HFFc6 (cell line): ENCODE data around the gene MYO18A. TPM values are rescaled to one million over a fixed set of nuclear protein-coding genes. Genes with fewer than 3 reads are reported as not detected.

ENCODE experiments used
- DNase-seq: peaks from one replicate; pipeline ENCODE4 v3.0.0-alpha.2; 2018
- H3K27ac Mint-ChIP-seq: 2 replicates; pipeline ENCODE4 v1.8.0; 2020; ENCODE audit warnings: mild to moderate bottlenecking, mixed read lengths
- H3K27me3 Mint-ChIP-seq: 2 replicates; pipeline ENCODE4 v1.8.0; 2021; ENCODE audit warnings: mild to moderate bottlenecking, moderate library complexity, mixed read lengths; ENCODE audit not compliant: insufficient read depth
- H3K36me3 Mint-ChIP-seq: 2 replicates; pipeline ENCODE4 v1.8.0; 2021; ENCODE audit warnings: low read depth, mixed read lengths
- H3K4me1 Mint-ChIP-seq: 2 replicates; pipeline ENCODE4 v1.8.0; 2020; ENCODE audit warnings: low read depth, mixed read lengths
- H3K4me3 Mint-ChIP-seq: 2 replicates; pipeline ENCODE4 v1.8.0; 2020; ENCODE audit warnings: mild to moderate bottlenecking, moderate library complexity, mixed read lengths
- H3K9me3 Mint-ChIP-seq: 2 replicates; pipeline ENCODE4 v1.8.0; 2020; ENCODE audit warnings: mild to moderate bottlenecking, mixed read lengths
- total RNA-seq, 6 experiments: library from RNA; stranded (reverse); fragmentation: NEBNext Ultra II Directional; extraction: Animal tissue kit (Norgen Biotek cat#: 25700); gene quantifications; 2 replicates in 1 of 6; 3 replicates in 5 of 6; pipeline ENCODE4 v1.2.3, GENCODE V29; 2021
- TF ChIP-seq, protein P1 (sequence below): fragments of 200-600 bp; sonication (generic); IDR thresholded peaks from 2 replicates; pipeline ENCODE4 v1.5.0; 2021; ENCODE audit warnings: antibody characterized with exemption, mild to moderate bottlenecking

The MYO18A gene
- total RNA-seq, 6 experiments from 2014 or later, result 39.2 to 57.7 (median 42.9) TPM

DNA sequence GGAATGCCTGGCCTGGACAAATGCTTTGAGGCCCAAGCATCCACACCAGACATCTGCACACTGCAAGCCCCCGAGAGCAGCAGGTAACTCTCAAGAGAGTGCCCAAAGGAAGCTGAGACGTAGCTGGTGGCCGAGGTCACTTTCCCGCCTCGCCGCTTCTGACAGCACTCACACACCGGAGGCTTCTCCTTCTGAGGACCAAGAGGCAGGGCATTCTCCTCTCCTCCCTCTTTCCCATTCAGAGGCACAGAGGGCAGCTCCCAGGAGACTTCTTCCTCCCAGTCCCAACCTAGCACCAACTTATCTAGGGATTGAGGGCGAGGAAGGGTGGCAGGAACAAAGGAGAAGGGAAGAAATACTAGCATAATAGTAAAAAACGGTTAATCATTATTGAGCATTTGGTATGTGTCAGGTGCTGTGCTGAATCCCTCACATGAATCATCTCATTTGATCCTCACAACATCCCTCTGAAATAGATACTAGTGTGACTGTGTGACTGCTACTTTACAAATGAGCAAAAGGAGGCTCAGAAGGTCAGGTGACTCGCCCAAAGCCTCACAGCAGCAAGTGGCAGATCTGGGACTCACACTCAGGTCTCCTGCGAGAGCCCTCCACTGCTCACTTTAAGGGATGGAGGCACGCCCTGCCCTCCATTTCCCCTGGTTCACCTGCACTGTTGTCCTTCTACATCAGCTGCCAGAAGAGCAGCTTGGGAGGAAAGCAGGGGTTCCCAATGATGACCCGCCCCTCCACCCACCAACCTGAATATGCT lies 41.8 kb downstream of the MYO18A start:
- TF ChIP-seq, protein P1, sequence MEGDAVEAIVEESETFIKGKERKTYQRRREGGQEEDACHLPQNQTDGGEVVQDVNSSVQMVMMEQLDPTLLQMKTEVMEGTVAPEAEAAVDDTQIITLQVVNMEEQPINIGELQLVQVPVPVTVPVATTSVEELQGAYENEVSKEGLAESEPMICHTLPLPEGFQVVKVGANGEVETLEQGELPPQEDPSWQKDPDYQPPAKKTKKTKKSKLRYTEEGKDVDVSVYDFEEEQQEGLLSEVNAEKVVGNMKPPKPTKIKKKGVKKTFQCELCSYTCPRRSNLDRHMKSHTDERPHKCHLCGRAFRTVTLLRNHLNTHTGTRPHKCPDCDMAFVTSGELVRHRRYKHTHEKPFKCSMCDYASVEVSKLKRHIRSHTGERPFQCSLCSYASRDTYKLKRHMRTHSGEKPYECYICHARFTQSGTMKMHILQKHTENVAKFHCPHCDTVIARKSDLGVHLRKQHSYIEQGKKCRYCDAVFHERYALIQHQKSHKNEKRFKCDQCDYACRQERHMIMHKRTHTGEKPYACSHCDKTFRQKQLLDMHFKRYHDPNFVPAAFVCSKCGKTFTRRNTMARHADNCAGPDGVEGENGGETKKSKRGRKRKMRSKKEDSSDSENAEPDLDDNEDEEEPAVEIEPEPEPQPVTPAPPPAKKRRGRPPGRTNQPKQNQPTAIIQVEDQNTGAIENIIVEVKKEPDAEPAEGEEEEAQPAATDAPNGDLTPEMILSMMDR, result no peak
- no peaks in the 10 kb centered on the region for H3K9me3 Mint-ChIP-seq
- peaks cover 2% of the 10 kb centered on the region; the same call in 1 of the 2 replicates for H3K27me3 Mint-ChIP-seq
- H3K4me3 Mint-ChIP-seq, result peak overlapping the region; percentile 53
- DNase-seq, result peak; percentile 46
- H3K27ac Mint-ChIP-seq, result peak overlapping the region; percentile 82
- H3K36me3 Mint-ChIP-seq, result no peaks in the 10 kb centered on the region
- H3K4me1 Mint-ChIP-seq, result peaks cover 86% of the 10 kb centered on the region

GRCh38 chr17:29136998-29137730 lies 43.0 kb downstream of the MYO18A start:
- H3K27ac Mint-ChIP-seq, result peak overlapping the region; percentile 82
- peak overlapping the region; percentile 37 for H3K4me3 Mint-ChIP-seq
- no peaks in the 10 kb centered on the region for H3K9me3 Mint-ChIP-seq
- TF ChIP-seq, protein P1, result peak; percentile 3; the same call in 1 of the 2 replicates
- peaks cover 2% of the 10 kb centered on the region; the same call in 1 of the 2 replicates for H3K27me3 Mint-ChIP-seq
- peak; percentile 81 for DNase-seq
- no peaks in the 10 kb centered on the region for H3K36me3 Mint-ChIP-seq
- peaks cover 86% of the 10 kb centered on the region for H3K4me1 Mint-ChIP-seq

- no peak overlapping the region for H3K4me3 Mint-ChIP-seq
- no peaks in the 10 kb centered on the region for H3K36me3 Mint-ChIP-seq
- H3K4me1 Mint-ChIP-seq, result peaks cover 88% of the 10 kb centered on the region
- H3K27me3 Mint-ChIP-seq, result peaks cover 2% of the 10 kb centered on the region; the same call in 1 of the 2 replicates
- H3K9me3 Mint-ChIP-seq, result no peaks in the 10 kb centered on the region
- DNase-seq, result no peak
- TF ChIP-seq, protein P1, result no peak
- no peak overlapping the region for H3K27ac Mint-ChIP-seq
These were observed 44.7 kb downstream of the MYO18A start for GRCh38 chr17:29135464-29135863.

- DNase-seq, result peak; percentile 72
- Mint-ChIP-seq H3K36me3 (no peaks in the 10 kb centered on the region), H3K27ac (peak overlapping the region; percentile 95)
These were observed 47.0 kb downstream of the MYO18A start for GRCh38 chr17:29133121-29133713.

More at GRCh38 chr17:29133121-29133713, 47.0 kb downstream of the MYO18A start:
- no peaks in the 10 kb centered on the region for H3K9me3 Mint-ChIP-seq
- H3K27me3 Mint-ChIP-seq, result peaks cover 2% of the 10 kb centered on the region; the same call in 1 of the 2 replicates
- H3K4me1 Mint-ChIP-seq, result peaks cover 66% of the 10 kb centered on the region
- peak overlapping the region; percentile 60 for H3K4me3 Mint-ChIP-seq
- TF ChIP-seq, protein P1, result no peak
